Left lobe of liver (tissue), 2 donors: ENCODE measurements around the gene C16orf78. TPM values are rescaled to one million over a fixed set of nuclear protein-coding genes. Genes with fewer than 3 reads are reported as not detected.
"Not testable (repeated sequence)": the region's sequence is repeated elsewhere in the genome, so short reads cannot be mapped to it uniquely, and the experiment has no call there.

Experiments used
- ATAC-seq: fragments of 200-7000 bp; cut with Tn5 transposase; one replicate; pipeline ENCODE4 v1.9.1; 2020; ENCODE audit warnings: mild to moderate bottlenecking, moderate library complexity
- DNase-seq: peaks from one replicate; pipeline ENCODE4 v3.0.0-alpha.2; 2020; ENCODE audit warnings: low spot score
- total RNA-seq: library from RNA; stranded (reverse); gene quantifications from one replicate; pipeline ENCODE4 v1.2.1, GENCODE V29; 2021
- donor health status: DM: no; HTN: no; CAD: no; lungs with moderate emphysema.
- donor health status: DM: no; HTN: yes; CAD: no.

C16orf78 gene
- total RNA-seq, 1 donor from 2014 or later, result not detected

- DNase-seq (no peak), ATAC-seq (no peak)
Observed at GRCh38 chr16:49349446-49350168, 24.0 kb upstream of the C16orf78 start.

GRCh38 chr16:49350265-49351095, 23.1 kb upstream of the C16orf78 start:
- ATAC-seq (peak; percentile 93), DNase-seq (peak; percentile 68)

- DNase-seq, result no peak
Observed at GRCh38 chr16:49351096-49351487, 22.5 kb upstream of the C16orf78 start.

GRCh38 chr16:49352892-49353291, 20.7 kb upstream of the C16orf78 start:
- DNase-seq, result no peak
- no peak for ATAC-seq

More at GRCh38 chr16:49351096-49351487, 22.5 kb upstream of the C16orf78 start:
- no peak for ATAC-seq

GRCh38 chr16:49353680-49354079, 19.9 kb upstream of the C16orf78 start:
- no peak for ATAC-seq
- no peak for DNase-seq

- DNase-seq, result no peak
- ATAC-seq, result no peak
Observed at GRCh38 chr16:49354101-49354500, 19.5 kb upstream of the C16orf78 start.

- no peak for DNase-seq
Observed at GRCh38 chr16:49354991-49355390, 18.6 kb upstream of the C16orf78 start.

GRCh38 chr16:49355933-49356665, 17.5 kb upstream of the C16orf78 start:
- ATAC-seq, result no peak
- DNase-seq, result no peak

More at GRCh38 chr16:49354991-49355390, 18.6 kb upstream of the C16orf78 start:
- no peak for ATAC-seq

- no peak for ATAC-seq
- DNase-seq, result no peak
Observed at GRCh38 chr16:49356728-49357488, 16.7 kb upstream of the C16orf78 start.

- no peak for ATAC-seq
Observed at GRCh38 chr16:49359591-49359990, 14.0 kb upstream of the C16orf78 start.

GRCh38 chr16:49361731-49362130, 11.9 kb upstream of the C16orf78 start:
- DNase-seq, ATAC-seq: not testable (repeated sequence)

More at GRCh38 chr16:49359591-49359990, 14.0 kb upstream of the C16orf78 start:
- no peak for DNase-seq

- no peak for DNase-seq
- no peak for ATAC-seq
Observed at GRCh38 chr16:49362230-49362629, 11.4 kb upstream of the C16orf78 start.

GRCh38 chr16:49365711-49366509, 7.7 kb upstream of the C16orf78 start:
- no peak for ATAC-seq
- no peak for DNase-seq

- DNase-seq (no peak), ATAC-seq (no peak)
Observed at GRCh38 chr16:49366669-49367068, 6.9 kb upstream of the C16orf78 start.

GRCh38 chr16:49369651-49370611, 3.7 kb upstream of the C16orf78 start:
- DNase-seq, result no peak
- no peak for ATAC-seq

GRCh38 chr16:49376206-49376605, 2.6 kb downstream of the C16orf78 start:
- DNase-seq (no peak), ATAC-seq (no peak)

GRCh38 chr16:49377196-49377755, 3.7 kb downstream of the C16orf78 start:
- no peak for ATAC-seq

GRCh38 chr16:49378238-49378637, 4.6 kb downstream of the C16orf78 start:
- DNase-seq, result no peak
- no peak for ATAC-seq

More at GRCh38 chr16:49377196-49377755, 3.7 kb downstream of the C16orf78 start:
- DNase-seq, result no peak
